HepG2 (cell line): ENCODE results near the gene ITPR1. TPM values are rescaled to one million over a fixed set of nuclear protein-coding genes. Genes with fewer than 3 reads are reported as not detected.
A peak's percentile ranks its signal among the peaks of the same experiment; 100 is the strongest.

ENCODE experiments used
- BCL6 ChIP-seq: IDR thresholded peaks from 2 replicates; pipeline ENCODE4 v1.6.1; 2016; ENCODE audit warnings: missing genetic modification reagents, missing compliant biosample characterization
- CREM ChIP-seq, 2 experiments: sonication (generic) in 1 of 2; formaldehyde crosslinking in 1 of 2; IDR thresholded peaks; 2 replicates each; pipeline versions ENCODE4 v1.4.0 to v1.6.1; 2016 to 2020; ENCODE audit warnings: antibody characterized with exemption in 1 of 2, mild to moderate bottlenecking in 1 of 2, missing genetic modification reagents in 1 of 2
- HOXA9 ChIP-seq: sonication (generic); formaldehyde crosslinking; IDR thresholded peaks from 2 replicates; pipeline ENCODE4 v1.8.1; 2022; ENCODE audit warnings: missing genetic modification reagents, mild to moderate bottlenecking, moderate library complexity, borderline replicate concordance
- HOXD1 ChIP-seq: sonication (generic); formaldehyde crosslinking; IDR thresholded peaks from 2 replicates; pipeline ENCODE4 v1.5.0; 2020; ENCODE audit warnings: missing genetic modification reagents
- IKZF5 ChIP-seq: IDR thresholded peaks from 2 replicates; pipeline ENCODE4 v1.6.1; 2018; ENCODE audit warnings: missing genetic modification reagents, mild to moderate bottlenecking, missing compliant biosample characterization
- NR2F6 ChIP-seq, 2 experiments: IDR thresholded peaks; 2 replicates each; pipeline ENCODE4 v1.6.1; 2016; ENCODE audit warnings: antibody characterized with exemption in 1 of 2, mild to moderate bottlenecking in 1 of 2
- SIN3A ChIP-seq: IDR thresholded peaks from 2 replicates; pipeline ENCODE4 v1.6.1; 2011; ENCODE audit warnings: low read depth, mild to moderate bottlenecking, control low read depth, low read length, borderline replicate concordance
- SP1 ChIP-seq, 2 experiments: fragments of 450-650 bp in 1 of 2; sonication (generic) in 1 of 2; formaldehyde crosslinking in 1 of 2; IDR thresholded peaks; 2 replicates each; pipeline versions ENCODE4 v1.4.0 to v1.6.1; 2016 to 2020; ENCODE audit warnings: missing genetic modification reagents in 1 of 2
- TBX2 ChIP-seq: sonication (generic); formaldehyde crosslinking; IDR thresholded peaks from 2 replicates; pipeline ENCODE4 v1.5.0; 2020; ENCODE audit warnings: missing genetic modification reagents, mild to moderate bottlenecking, borderline replicate concordance
- TEAD3 ChIP-seq: optimal IDR thresholded peaks from 2 replicates; pipeline ENCODE3; 2016; ENCODE audit warnings: borderline replicate concordance
- ZNF275 ChIP-seq: sonication (generic); formaldehyde crosslinking; IDR thresholded peaks from 2 replicates; pipeline ENCODE4 v1.8.0; 2022; ENCODE audit warnings: missing genetic modification reagents, mild to moderate bottlenecking, inconsistent platforms, borderline replicate concordance
- ZNF616 ChIP-seq: sonication (generic); formaldehyde crosslinking; IDR thresholded peaks from 2 replicates; pipeline ENCODE4 v1.5.0; 2020; ENCODE audit warnings: low read depth, mild to moderate bottlenecking, missing genetic modification reagents
- ZNF672 ChIP-seq: sonication (generic); formaldehyde crosslinking; IDR thresholded peaks from 2 replicates; pipeline ENCODE4 v1.8.1; 2022; ENCODE audit warnings: missing genetic modification reagents
- polyA plus RNA-seq, 8 experiments: library from polyadenylated mRNA; depleted of rRNA in 3 of 8; stranded (reverse) in 7 of 8; unstranded in 1 of 8; fragments of >200 nt; fragmentation: Illumina TruSeq in 4 of 8; extraction: Trizol in 4 of 8; gene quantifications; 2 replicates each; pipeline versions ENCODE4 v1.2.1 to v1.2.3, GENCODE V29; 2011 to 2016; ENCODE audit warnings: low read depth in 4 of 8, missing spikeins in 1 of 8, mixed read lengths in 1 of 8; ENCODE audit not compliant: insufficient read depth in 1 of 8
- total RNA-seq, 5 experiments: library from RNA; depleted of rRNA; stranded (reverse); fragments of >200 nt; fragmentation: Illumina TruSeq; extraction: Trizol; gene quantifications; 2 replicates each; pipeline ENCODE4 v1.2.3, GENCODE V29; 2016; ENCODE audit warnings: low read depth in 1 of 5
- TF ChIP-seq, protein P1 (sequence below): sonication (generic); formaldehyde crosslinking; IDR thresholded peaks from 2 replicates; pipeline ENCODE4 v1.5.0; 2020; ENCODE audit warnings: mild to moderate bottlenecking, missing genetic modification reagents
- TF ChIP-seq, protein P2 (sequence below): sonication (generic); formaldehyde crosslinking; conservative IDR thresholded peaks from 2 replicates; pipeline ENCODE4 v1.8.0; 2022; ENCODE audit warnings: mild to moderate bottlenecking, moderate library complexity, missing genetic modification reagents
- TF ChIP-seq, protein P3 (sequence below): sonication (generic); formaldehyde crosslinking; IDR thresholded peaks from 2 replicates; pipeline ENCODE4 v1.4.0; 2020; ENCODE audit warnings: missing genetic modification reagents, mild to moderate bottlenecking, borderline replicate concordance
- TF ChIP-seq, protein P4 (sequence below): sonication (generic); formaldehyde crosslinking; IDR thresholded peaks from 2 replicates; pipeline ENCODE4 v1.4.0; 2020; ENCODE audit warnings: missing genetic modification reagents

ITPR1 gene
- total and polyA plus RNA-seq, 2 of the 13 experiments (the other 11 are each of a cell fraction or from before 2014, with no cell fraction given), result 10.0 to 11.4 TPM

DNA sequence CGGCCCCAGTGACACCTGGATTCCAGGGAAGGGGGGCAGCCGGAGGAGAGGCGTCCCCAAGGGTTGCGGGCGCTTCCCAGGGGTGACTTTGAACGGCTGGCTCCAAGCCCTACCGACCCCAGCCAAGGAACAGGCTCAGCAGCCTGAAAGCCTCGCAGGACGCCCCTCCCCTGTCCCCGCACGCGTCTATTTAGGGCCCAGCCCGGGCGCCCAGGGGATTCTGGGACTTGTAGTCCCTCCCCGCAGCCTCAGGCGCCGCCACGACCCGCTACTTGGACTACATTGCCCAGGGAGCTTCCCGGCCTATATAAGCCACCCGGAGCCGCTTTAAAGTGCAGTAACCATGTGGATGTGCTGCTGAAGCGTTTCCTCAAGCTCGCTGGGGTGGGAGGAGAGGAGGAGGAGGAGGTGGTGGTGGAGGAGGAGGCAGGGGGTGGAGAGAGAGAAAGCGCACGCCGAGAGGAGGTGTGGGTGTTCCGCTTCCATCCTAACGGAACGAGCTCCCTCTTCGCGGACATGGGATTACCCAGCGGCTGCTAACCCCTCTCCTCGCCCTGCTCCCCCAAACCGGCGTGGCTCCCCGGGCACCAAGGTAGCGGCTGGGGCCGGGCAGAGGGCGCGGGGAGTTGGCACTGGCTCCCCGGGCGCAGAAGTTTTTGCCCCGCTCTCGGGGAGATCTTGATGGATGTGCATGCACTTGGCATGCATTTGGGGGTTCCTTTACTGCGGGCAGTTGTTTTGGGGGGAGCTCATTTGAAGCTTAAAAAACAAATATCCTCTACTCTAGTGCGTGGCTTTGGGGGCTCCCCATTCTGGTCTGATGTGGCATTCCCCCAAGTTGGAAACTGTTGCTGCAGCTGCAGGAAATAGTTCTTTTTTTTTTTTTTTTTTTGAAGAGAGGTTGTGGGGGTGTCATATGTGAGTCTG is at the start of gene ITPR1 (continued):
- TF ChIP-seq TEAD3 (CRISPR knock-in tag) (peak; percentile 19), CREM (IDR thresholded peaks at IDR 0.05) (peak; percentile 89), CREM (CRISPR knock-in tag; IDR thresholded peaks at IDR 0.05) (no peak), ZNF672 (0 out of 2 replicates have a peak, but pooled peaks have one; percentile 61), SIN3A (peak; percentile 99), ZNF275 (no peak; the same call in 1 of the 2 replicates), BCL6 (CRISPR knock-in tag) (no peak; the same call in 1 of the 2 replicates), IKZF5 (peak; percentile 50), TBX2 (no peak; the same call in none of the 2 replicates), HOXA9 (CRISPR knock-in tag) (peak; percentile 72; the same call in 1 of the 2 replicates), NR2F6 (IDR thresholded peaks at IDR 0.05) (no peak), NR2F6 (CRISPR knock-in tag; IDR thresholded peaks at IDR 0.05) (no peak), SP1 (IDR thresholded peaks at IDR 0.05) (no peak), SP1 (CRISPR knock-in tag; IDR thresholded peaks at IDR 0.05) (peak; percentile 19; the same call in 1 of the 2 replicates), HOXD1 (CRISPR knock-in tag) (no peak), ZNF616 (CRISPR knock-in tag) (no peak)
- TF ChIP-seq, protein P1, sequence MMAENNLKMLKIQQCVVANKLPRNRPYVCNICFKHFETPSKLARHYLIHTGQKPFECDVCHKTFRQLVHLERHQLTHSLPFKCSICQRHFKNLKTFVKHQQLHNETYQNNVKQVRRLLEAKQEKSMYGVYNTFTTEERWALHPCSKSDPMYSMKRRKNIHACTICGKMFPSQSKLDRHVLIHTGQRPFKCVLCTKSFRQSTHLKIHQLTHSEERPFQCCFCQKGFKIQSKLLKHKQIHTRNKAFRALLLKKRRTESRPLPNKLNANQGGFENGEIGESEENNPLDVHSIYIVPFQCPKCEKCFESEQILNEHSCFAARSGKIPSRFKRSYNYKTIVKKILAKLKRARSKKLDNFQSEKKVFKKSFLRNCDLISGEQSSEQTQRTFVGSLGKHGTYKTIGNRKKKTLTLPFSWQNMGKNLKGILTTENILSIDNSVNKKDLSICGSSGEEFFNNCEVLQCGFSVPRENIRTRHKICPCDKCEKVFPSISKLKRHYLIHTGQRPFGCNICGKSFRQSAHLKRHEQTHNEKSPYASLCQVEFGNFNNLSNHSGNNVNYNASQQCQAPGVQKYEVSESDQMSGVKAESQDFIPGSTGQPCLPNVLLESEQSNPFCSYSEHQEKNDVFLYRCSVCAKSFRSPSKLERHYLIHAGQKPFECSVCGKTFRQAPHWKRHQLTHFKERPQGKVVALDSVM (CRISPR knock-in tag), result peak; percentile 49
- TF ChIP-seq, protein P2, sequence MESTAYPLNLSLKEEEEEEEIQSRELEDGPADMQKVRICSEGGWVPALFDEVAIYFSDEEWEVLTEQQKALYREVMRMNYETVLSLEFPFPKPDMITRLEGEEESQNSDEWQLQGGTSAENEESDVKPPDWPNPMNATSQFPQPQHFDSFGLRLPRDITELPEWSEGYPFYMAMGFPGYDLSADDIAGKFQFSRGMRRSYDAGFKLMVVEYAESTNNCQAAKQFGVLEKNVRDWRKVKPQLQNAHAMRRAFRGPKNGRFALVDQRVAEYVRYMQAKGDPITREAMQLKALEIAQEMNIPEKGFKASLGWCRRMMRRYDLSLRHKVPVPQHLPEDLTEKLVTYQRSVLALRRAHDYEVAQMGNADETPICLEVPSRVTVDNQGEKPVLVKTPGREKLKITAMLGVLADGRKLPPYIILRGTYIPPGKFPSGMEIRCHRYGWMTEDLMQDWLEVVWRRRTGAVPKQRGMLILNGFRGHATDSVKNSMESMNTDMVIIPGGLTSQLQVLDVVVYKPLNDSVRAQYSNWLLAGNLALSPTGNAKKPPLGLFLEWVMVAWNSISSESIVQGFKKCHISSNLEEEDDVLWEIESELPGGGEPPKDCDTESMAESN (CRISPR knock-in tag), result peak; percentile 62; the same call in 1 of the 2 replicates
- TF ChIP-seq, protein P3, sequence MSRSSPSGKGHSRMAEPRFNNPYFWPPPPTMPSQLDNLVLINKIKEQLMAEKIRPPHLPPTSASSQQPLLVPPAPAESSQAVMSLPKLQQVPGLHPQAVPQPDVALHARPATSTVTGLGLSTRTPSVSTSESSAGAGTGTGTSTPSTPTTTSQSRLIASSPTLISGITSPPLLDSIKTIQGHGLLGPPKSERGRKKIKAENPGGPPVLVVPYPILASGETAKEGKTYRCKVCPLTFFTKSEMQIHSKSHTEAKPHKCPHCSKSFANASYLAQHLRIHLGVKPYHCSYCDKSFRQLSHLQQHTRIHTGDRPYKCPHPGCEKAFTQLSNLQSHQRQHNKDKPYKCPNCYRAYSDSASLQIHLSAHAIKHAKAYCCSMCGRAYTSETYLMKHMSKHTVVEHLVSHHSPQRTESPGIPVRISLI (CRISPR knock-in tag), result no peak
- TF ChIP-seq, protein P4, sequence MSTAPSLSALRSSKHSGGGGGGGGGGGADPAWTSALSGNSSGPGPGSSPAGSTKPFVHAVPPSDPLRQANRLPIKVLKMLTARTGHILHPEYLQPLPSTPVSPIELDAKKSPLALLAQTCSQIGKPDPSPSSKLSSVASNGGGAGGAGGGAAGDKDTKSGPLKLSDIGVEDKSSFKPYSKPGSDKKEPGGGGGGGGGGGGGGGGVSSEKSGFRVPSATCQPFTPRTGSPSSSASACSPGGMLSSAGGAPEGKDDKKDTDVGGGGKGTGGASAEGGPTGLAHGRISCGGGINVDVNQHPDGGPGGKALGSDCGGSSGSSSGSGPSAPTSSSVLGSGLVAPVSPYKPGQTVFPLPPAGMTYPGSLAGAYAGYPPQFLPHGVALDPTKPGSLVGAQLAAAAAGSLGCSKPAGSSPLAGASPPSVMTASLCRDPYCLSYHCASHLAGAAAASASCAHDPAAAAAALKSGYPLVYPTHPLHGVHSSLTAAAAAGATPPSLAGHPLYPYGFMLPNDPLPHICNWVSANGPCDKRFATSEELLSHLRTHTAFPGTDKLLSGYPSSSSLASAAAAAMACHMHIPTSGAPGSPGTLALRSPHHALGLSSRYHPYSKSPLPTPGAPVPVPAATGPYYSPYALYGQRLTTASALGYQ (CRISPR knock-in tag), result no peak
